Measurements from ENCODE around the gene FGA. TPM values are rescaled to one million over a fixed set of nuclear protein-coding genes. Genes with fewer than 3 reads are reported as not detected.
A peak's percentile ranks its signal among the peaks of the same experiment; 100 is the strongest.

FGA gene
- total and polyA plus RNA-seq, 4 donors, result 8,747 to 25,210 (median 14,399) TPM

DNA sequence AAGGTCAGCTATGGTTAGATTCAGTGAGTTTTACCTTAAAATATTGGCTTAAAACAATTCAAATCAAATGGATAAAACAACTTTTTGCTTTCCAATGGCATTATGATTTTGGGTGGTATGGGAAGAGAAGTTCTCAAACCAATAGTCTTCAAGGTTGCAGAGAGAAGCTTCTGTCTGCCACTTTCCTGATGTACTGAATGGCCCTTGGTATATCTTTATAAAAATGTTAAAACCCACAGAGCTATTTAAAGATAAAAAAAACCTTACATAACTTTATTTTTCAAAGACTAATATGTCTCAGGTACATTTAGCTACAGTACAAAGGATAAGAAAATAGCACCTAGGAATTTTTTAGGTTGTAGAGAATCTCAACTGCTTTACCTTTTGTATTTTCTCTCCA is 6.9 kb downstream of the FGA start:
- H3K4me1 ChIP-seq (ENCODE audit: control insufficient read depth in 4 of 4, insufficient read depth in 4 of 4, low read length in 3 of 4), result peaks cover under 1 to 10% (median 2%) of the 10 kb centered on the region in 4 donors
- H3K36me3 ChIP-seq (ENCODE audit: control insufficient read depth in 4 of 4, insufficient read depth in 3 of 4, low read depth in 1 of 4, low read length in 3 of 4), result peaks cover 2 to 24% (median 13%) of the 10 kb centered on the region in 4 donors
- H3K9me3 ChIP-seq (ENCODE audit: control insufficient read depth in 4 of 4, low read length in 3 of 4), result no peaks in the 10 kb centered on the region

DNA sequence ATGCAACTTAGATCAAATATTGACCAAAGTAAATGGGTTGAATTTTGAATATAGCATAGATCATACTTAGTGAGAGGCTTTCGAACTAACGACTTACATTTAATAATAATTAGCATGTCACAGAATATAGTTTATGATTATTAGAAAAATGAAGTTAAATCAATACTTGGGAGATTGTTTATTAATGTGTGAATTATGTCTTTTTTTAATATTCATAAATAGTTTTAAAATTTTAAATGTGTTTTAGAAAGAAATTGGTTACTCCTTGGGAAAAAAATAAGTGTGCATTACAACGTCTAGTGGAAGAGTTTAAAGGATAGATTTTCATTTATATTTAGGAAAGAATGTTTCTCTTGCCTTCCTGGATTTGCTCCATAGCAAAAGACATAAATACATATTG is 7.3 kb downstream of the FGA start:
- Histone ChIP-seq H3K36me3 (ENCODE audit: control insufficient read depth in 4 of 4, insufficient read depth in 3 of 4, low read depth in 1 of 4, low read length in 3 of 4) (peaks cover 2 to 21% (median 11%) of the 10 kb centered on the region in 4 donors), H3K27ac (ENCODE audit: low read depth in 1 of 2, low read length in 2 of 2) (no peak overlapping the region), H3K9ac (ENCODE audit: low read depth in 1 of 2, low read length in 2 of 2) (no peak overlapping the region), H3K4me3 (ENCODE audit: low read depth in 1 of 3, low read length in 3 of 3) (no peak overlapping the region), H3K9me3 (ENCODE audit: control insufficient read depth in 4 of 4, low read length in 3 of 4) (no peaks in the 10 kb centered on the region), H3K27me3 (ENCODE audit: control insufficient read depth in 4 of 4, insufficient read depth in 4 of 4, low read length in 3 of 4) (no peaks in the 10 kb centered on the region), H3K4me1 (ENCODE audit: control insufficient read depth in 4 of 4, insufficient read depth in 4 of 4, low read length in 3 of 4) (peaks cover 1 to 14% (median 5%) of the 10 kb centered on the region in 4 donors)
- DNase-seq (ENCODE audit: low spot score), result no peak
- TF ChIP-seq SP1 (IDR thresholded peaks at IDR 0.05) (no peak), FOXA2 (IDR thresholded peaks at IDR 0.05) (no peak), NR2F2 (IDR thresholded peaks at IDR 0.05) (no peak), HNF4A (conservative IDR thresholded peaks at IDR 0.05) (no peak), EGR1 (IDR thresholded peaks at IDR 0.05; ENCODE audit: low read depth in 2 of 2) (no peak), HNF4G (IDR thresholded peaks at IDR 0.05) (no peak), RAD21 (IDR thresholded peaks at IDR 0.05) (no peak), TAF1 (conservative IDR thresholded peaks at IDR 0.05) (no peak), JUND (IDR thresholded peaks at IDR 0.05) (no peak), RXRA (IDR thresholded peaks at IDR 0.05) (no peak), YY1 (IDR thresholded peaks at IDR 0.05) (no peak)
- TF ChIP-seq, protein P1, sequence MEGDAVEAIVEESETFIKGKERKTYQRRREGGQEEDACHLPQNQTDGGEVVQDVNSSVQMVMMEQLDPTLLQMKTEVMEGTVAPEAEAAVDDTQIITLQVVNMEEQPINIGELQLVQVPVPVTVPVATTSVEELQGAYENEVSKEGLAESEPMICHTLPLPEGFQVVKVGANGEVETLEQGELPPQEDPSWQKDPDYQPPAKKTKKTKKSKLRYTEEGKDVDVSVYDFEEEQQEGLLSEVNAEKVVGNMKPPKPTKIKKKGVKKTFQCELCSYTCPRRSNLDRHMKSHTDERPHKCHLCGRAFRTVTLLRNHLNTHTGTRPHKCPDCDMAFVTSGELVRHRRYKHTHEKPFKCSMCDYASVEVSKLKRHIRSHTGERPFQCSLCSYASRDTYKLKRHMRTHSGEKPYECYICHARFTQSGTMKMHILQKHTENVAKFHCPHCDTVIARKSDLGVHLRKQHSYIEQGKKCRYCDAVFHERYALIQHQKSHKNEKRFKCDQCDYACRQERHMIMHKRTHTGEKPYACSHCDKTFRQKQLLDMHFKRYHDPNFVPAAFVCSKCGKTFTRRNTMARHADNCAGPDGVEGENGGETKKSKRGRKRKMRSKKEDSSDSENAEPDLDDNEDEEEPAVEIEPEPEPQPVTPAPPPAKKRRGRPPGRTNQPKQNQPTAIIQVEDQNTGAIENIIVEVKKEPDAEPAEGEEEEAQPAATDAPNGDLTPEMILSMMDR (IDR thresholded peaks at IDR 0.05; ENCODE audit: low read depth, low read length, missing input control), result no peak
- TF ChIP-seq, protein P2, sequence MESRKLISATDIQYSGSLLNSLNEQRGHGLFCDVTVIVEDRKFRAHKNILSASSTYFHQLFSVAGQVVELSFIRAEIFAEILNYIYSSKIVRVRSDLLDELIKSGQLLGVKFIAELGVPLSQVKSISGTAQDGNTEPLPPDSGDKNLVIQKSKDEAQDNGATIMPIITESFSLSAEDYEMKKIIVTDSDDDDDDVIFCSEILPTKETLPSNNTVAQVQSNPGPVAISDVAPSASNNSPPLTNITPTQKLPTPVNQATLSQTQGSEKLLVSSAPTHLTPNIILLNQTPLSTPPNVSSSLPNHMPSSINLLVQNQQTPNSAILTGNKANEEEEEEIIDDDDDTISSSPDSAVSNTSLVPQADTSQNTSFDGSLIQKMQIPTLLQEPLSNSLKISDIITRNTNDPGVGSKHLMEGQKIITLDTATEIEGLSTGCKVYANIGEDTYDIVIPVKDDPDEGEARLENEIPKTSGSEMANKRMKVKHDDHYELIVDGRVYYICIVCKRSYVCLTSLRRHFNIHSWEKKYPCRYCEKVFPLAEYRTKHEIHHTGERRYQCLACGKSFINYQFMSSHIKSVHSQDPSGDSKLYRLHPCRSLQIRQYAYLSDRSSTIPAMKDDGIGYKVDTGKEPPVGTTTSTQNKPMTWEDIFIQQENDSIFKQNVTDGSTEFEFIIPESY (IDR thresholded peaks at IDR 0.05), result no peak
- TF ChIP-seq, protein P3, sequence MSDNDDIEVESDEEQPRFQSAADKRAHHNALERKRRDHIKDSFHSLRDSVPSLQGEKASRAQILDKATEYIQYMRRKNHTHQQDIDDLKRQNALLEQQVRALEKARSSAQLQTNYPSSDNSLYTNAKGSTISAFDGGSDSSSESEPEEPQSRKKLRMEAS (IDR thresholded peaks at IDR 0.05), result no peak
- 34% methylated on average over 3 of the region's 3 CpGs for WGBS

More for the DNA sequence above, 6.9 kb downstream of the FGA start:
- no peak for DNase-seq (ENCODE audit: low spot score)
- TF ChIP-seq FOXA1 (IDR thresholded peaks at IDR 0.05) (no peak), JUND (IDR thresholded peaks at IDR 0.05) (peak in 1 of 2 donors; percentile 11)
- TF ChIP-seq, protein P3 (IDR thresholded peaks at IDR 0.05), result no peak
- TF ChIP-seq, protein P2 (IDR thresholded peaks at IDR 0.05), result no peak
- Histone ChIP-seq H3K27ac (ENCODE audit: low read depth in 1 of 2, low read length in 2 of 2) (no peak overlapping the region), H3K4me3 (ENCODE audit: low read depth in 1 of 3, low read length in 3 of 3) (no peak overlapping the region), H3K27me3 (ENCODE audit: control insufficient read depth in 4 of 4, insufficient read depth in 4 of 4, low read length in 3 of 4) (no peaks in the 10 kb centered on the region), H3K9ac (ENCODE audit: low read depth in 1 of 2, low read length in 2 of 2) (no peak overlapping the region)
